Activated naive CD4-positive, alpha-beta T cell treated with anti-CD3 and anti-CD28 coated beads, Interleukin-2, amount 10 ng/mL, durations not matched to agents 7 days and 5 days (primary cell): ENCODE data around the gene RGCC.
A peak's percentile ranks its signal among the peaks of the same experiment; 100 is the strongest.

Experiments used
- CTCF ChIA-PET: fragments of 350-600 bp; sonication (Branson Sonifier 250); formaldehyde crosslinking; loops from one replicate; lab custom pipeline; 2021; ENCODE audit warnings: antibody characterized with exemption; lab: Charles Lee
- DNase-seq: peaks from one replicate; pipeline ENCODE4 v3.0.0-alpha.2; 2020
- H3K27ac Mint-ChIP-seq: one replicate; pipeline ENCODE4 v1.8.0; 2021; ENCODE audit warnings: mild to moderate bottlenecking, moderate library complexity, mixed read lengths
- H3K27me3 Mint-ChIP-seq: one replicate; pipeline ENCODE4 v1.8.0; 2021; ENCODE audit warnings: mild to moderate bottlenecking, mixed read lengths
- H3K36me3 Mint-ChIP-seq: one replicate; pipeline ENCODE4 v1.8.0; 2021; ENCODE audit warnings: mixed read lengths
- H3K4me1 Mint-ChIP-seq: one replicate; pipeline ENCODE4 v1.8.0; 2021; ENCODE audit warnings: mixed read lengths
- H3K4me3 Mint-ChIP-seq: one replicate; pipeline ENCODE4 v1.8.0; 2021; ENCODE audit warnings: mild to moderate bottlenecking, moderate library complexity, mixed read lengths
- H3K9me3 Mint-ChIP-seq: one replicate; pipeline ENCODE4 v1.8.0; 2021; ENCODE audit warnings: mixed read lengths

Gene RGCC

DNA sequence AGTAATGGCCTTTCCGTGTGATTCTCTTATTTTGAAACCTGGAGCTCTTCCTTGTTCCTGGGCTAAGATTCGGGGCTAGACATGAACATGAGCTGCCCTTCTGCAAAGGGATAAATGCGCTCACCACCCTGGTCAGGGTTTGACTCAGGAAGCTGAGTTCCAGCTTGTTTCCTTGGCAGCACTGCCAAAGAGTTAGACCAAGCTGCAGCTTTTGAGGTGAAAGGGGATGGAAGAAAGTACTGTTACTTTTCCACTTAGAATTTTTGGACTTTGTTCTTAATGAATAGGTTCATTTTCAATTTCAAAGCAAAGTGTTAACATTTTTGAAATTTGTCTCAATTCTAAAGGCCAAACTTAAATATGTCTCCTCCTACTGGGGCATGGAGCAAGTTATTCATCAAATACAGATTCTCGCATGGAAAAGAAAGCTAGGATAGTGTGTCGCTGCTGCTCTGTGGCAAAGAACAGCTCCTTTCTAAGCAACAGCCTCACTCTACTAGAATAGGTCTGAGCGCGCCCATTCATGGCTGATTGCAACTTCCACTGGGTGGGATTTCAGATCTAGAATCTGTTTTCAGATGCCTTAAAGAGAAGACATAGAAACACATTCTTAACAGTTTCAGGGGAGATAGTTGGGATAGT lies 2.2 kb downstream of the RGCC start:
- Mint-ChIP-seq H3K4me1 (peaks cover 65% of the 10 kb centered on the region), H3K27me3 (peaks cover 26% of the 10 kb centered on the region), H3K4me3 (peak overlapping the region; percentile 85), H3K9me3 (no peaks in the 10 kb centered on the region), H3K36me3 (peaks cover 41% of the 10 kb centered on the region), H3K27ac (peak overlapping the region; percentile 87)
- CTCF ChIA-PET: interaction anchor here (0.7 to 3.6 kb wide), 24 partner anchors 11 to 651 kb away, joined by 3 to 42 read pairs (median 5); no protein-coding TSS in a partner anchor
- no peak for DNase-seq

- H3K36me3 Mint-ChIP-seq: peaks cover 44% of the 10 kb centered on the region
- CTCF ChIA-PET: interaction anchor here (0.9 to 3.6 kb wide), 15 partner anchors 10 to 201 kb away, joined by 3 to 42 read pairs (median 5); no protein-coding TSS in a partner anchor
- H3K27ac Mint-ChIP-seq: peak overlapping the region; percentile 87
- H3K9me3 Mint-ChIP-seq: no peaks in the 10 kb centered on the region
- DNase-seq: no peak
- H3K4me1 Mint-ChIP-seq: peaks cover 70% of the 10 kb centered on the region
- peaks cover 21% of the 10 kb centered on the region for H3K27me3 Mint-ChIP-seq
- peak overlapping the region; percentile 85 for H3K4me3 Mint-ChIP-seq
Measured at GRCh38 chr13:41460074-41460465, 2.7 kb downstream of the RGCC start.

GRCh38 chr13:41460930-41461329 lies 3.6 kb downstream of the RGCC start:
- peaks cover 78% of the 10 kb centered on the region for H3K4me1 Mint-ChIP-seq
- H3K4me3 Mint-ChIP-seq: peak overlapping the region; percentile 85
- no peaks in the 10 kb centered on the region for H3K9me3 Mint-ChIP-seq
- peaks cover 45% of the 10 kb centered on the region for H3K36me3 Mint-ChIP-seq
- peak overlapping the region; percentile 87 for H3K27ac Mint-ChIP-seq
- CTCF ChIA-PET: interaction anchor here (1.2 to 3.5 kb wide), 4 partner anchors 9 to 191 kb away, joined by 5 to 42 read pairs (median 23); no protein-coding TSS in a partner anchor
- no peak for DNase-seq
- peaks cover 13% of the 10 kb centered on the region for H3K27me3 Mint-ChIP-seq

DNA sequence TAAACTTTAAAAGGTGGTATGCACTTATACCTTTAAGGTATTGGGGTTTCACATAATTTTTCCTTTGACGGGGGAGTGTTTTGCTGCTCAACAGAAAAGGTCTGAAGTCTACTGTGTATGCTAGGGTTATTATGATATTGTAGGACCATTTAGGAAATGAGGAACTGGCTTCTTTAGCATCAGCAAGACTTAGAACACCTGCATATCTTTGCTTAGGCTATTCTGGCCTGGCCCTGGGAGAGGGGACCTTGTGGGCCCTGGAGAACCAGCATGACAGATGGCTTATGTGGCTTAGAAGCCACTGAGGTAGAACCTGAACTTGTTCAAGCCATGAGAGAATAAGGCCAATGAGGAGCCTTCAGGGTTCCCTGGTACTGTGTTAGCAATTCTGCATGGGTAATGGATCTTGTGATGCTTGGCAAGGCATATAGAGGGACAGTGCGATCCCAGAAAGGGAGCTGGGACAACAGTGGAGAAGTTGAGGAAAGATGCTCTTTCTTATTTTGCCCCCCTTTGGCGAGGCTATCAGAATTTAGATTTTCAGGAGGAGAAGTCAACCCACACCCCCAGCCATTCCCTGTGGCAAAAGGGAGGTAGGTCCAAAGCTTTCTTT lies 4.3 kb downstream of the RGCC start:
- Mint-ChIP-seq H3K36me3 (peaks cover 52% of the 10 kb centered on the region), H3K4me1 (peaks cover 80% of the 10 kb centered on the region), H3K27me3 (peaks cover 6% of the 10 kb centered on the region), H3K4me3 (peak overlapping the region; percentile 11), H3K9me3 (no peaks in the 10 kb centered on the region), H3K27ac (peak overlapping the region; percentile 97)
- CTCF ChIA-PET: interaction anchor here (2.5 kb wide), 1 partner anchor 31 kb away, joined by 9 read pairs; no protein-coding TSS in a partner anchor
- DNase-seq: no peak

DNA sequence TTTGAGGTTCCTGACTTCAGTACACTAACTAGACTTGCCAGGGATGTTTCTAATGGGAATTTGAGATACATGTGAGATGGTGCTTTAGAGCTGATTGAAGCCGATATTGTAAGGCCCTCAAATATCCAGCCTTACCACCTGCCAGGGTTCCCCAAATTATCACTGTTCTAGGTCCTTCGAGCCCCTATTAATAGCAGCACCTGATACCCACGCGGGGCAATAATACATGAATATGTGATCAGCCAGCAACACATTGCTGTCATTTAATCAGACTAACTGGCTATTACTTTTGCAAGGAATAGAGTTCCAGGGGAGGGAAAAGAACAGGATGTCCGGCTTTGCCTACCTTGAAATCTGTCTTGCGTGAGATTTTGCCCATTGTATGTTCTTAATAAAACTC lies 5.1 kb downstream of the RGCC start:
- Mint-ChIP-seq H3K9me3 (no peaks in the 10 kb centered on the region), H3K36me3 (peaks cover 60% of the 10 kb centered on the region), H3K27ac (peak overlapping the region; percentile 97), H3K4me1 (peaks cover 83% of the 10 kb centered on the region), H3K4me3 (peak overlapping the region; percentile 78), H3K27me3 (no peaks in the 10 kb centered on the region)
- no peak for DNase-seq
- CTCF ChIA-PET: interaction anchor here (2.5 kb wide), 1 partner anchor 30 kb away, joined by 9 read pairs; no protein-coding TSS in a partner anchor

GRCh38 chr13:41463838-41464602 lies 6.7 kb downstream of the RGCC start:
- Mint-ChIP-seq H3K4me3 (peak overlapping the region; percentile 78), H3K27ac (peak overlapping the region; percentile 97), H3K4me1 (peaks cover 88% of the 10 kb centered on the region), H3K9me3 (no peaks in the 10 kb centered on the region), H3K27me3 (no peaks in the 10 kb centered on the region), H3K36me3 (peaks cover 70% of the 10 kb centered on the region)
- peak; percentile 70 for DNase-seq
- CTCF ChIA-PET: interaction anchor here (1.2 to 2.5 kb wide), 2 partner anchors 28 to 188 kb away, joined by 5 to 9 read pairs; no protein-coding TSS in a partner anchor

DNA sequence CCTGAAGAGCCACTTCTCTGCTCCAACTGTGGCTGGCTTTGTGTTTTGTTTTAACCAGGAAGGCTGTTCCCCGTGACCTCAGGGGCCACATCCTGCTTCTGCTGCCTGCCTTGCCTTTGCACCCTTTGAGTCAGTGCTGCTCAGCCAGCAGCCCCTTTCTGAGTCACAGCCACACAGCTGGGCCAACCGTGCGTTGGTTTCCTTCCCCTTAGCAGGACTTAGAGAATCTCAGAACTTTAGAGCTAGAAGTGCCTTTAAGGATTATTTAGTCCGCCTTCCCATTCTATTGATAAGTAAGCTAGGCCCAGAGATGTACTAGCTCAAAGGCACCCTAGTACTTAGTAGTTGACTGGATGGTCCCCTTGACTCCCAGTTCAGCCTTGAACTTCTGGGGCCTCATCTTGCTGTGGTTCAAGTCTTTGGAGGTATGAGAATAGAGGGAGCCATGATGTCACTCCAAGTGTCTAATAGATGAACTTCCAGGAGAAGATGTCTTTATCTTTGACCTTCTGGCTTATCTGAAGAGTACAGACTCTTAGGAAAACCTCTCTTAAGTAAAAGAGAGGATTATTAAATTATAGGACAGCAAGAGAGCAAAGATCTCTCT lies 8.0 kb downstream of the RGCC start:
- H3K4me3 Mint-ChIP-seq: peak overlapping the region; percentile 78
- DNase-seq: peak; percentile 95
- H3K27me3 Mint-ChIP-seq: no peaks in the 10 kb centered on the region
- H3K36me3 Mint-ChIP-seq: peaks cover 69% of the 10 kb centered on the region
- peaks cover 87% of the 10 kb centered on the region for H3K4me1 Mint-ChIP-seq
- CTCF ChIA-PET: no interaction called here
- H3K9me3 Mint-ChIP-seq: no peaks in the 10 kb centered on the region
- H3K27ac Mint-ChIP-seq: peak overlapping the region; percentile 97

DNA sequence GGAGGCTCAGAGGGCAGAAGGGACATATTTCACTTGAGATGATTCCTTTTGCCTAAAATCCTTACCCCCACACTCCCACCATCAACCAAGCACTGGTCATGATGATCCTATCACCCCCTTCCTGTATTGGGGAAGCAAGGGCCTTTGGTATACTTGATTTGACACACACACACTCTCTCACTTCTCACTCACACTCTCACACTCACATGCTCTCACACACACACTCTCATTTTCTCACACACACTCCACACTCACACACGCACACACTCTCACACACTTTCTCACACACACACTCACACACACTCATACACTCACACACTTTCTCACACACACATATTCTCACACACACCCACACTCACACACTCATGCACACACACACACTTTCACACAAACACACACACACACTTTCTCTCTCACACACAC lies 8.6 kb downstream of the RGCC start:
- Mint-ChIP-seq H3K4me1 (peaks cover 84% of the 10 kb centered on the region), H3K27me3 (no peaks in the 10 kb centered on the region), H3K36me3 (peaks cover 69% of the 10 kb centered on the region), H3K9me3 (no peaks in the 10 kb centered on the region), H3K27ac (peak overlapping the region; percentile 97), H3K4me3 (peak overlapping the region; percentile 13)
- no peak for DNase-seq
- CTCF ChIA-PET: interaction anchor here (0.6 kb wide), 1 partner anchor 409 kb away, joined by 3 read pairs; no protein-coding TSS in a partner anchor

DNA sequence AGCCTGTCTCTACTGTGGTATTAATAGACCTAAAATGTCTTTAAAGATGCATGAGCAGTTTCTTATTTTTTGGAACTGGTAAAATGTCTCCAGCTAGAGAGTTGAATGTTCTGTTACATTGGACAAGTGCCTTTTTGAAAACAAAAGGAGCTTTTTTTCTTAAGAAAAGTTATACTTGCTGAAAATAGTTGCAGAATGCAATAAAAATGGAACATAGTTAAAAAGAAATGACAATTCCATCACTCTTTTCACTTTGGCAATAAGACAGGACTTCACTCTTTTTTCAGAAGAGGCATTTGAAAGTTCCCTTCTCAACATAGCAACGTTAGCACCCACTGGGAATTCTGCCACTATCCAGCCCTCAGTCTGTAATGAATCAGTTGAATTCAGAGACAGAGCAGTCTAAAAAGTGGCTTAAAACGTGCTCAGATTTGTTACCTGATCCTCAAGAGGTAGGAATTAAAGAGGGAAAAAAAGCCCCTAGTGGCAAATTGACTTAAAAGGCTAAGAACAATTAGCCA lies 10.1 kb downstream of the RGCC start:
- Mint-ChIP-seq H3K4me3 (no peak overlapping the region), H3K36me3 (peaks cover 66% of the 10 kb centered on the region), H3K27me3 (no peaks in the 10 kb centered on the region), H3K9me3 (no peaks in the 10 kb centered on the region), H3K4me1 (peaks cover 80% of the 10 kb centered on the region), H3K27ac (peak overlapping the region; percentile 97)
- CTCF ChIA-PET: no interaction called here
- no peak for DNase-seq

GRCh38 chr13:41468631-41469030 lies 11.3 kb downstream of the RGCC start:
- CTCF ChIA-PET: interaction anchor here (0.9 to 3.2 kb wide), 3 partner anchors 10 to 30 kb away, joined by 3 to 18 read pairs (median 3); partner anchors contain the start of gene RGCC
- H3K27me3 Mint-ChIP-seq: no peaks in the 10 kb centered on the region
- H3K9me3 Mint-ChIP-seq: no peaks in the 10 kb centered on the region
- no peak overlapping the region for H3K4me3 Mint-ChIP-seq
- peaks cover 69% of the 10 kb centered on the region for H3K36me3 Mint-ChIP-seq
- H3K27ac Mint-ChIP-seq: no peak overlapping the region
- H3K4me1 Mint-ChIP-seq: peaks cover 73% of the 10 kb centered on the region
- DNase-seq: no peak

DNA sequence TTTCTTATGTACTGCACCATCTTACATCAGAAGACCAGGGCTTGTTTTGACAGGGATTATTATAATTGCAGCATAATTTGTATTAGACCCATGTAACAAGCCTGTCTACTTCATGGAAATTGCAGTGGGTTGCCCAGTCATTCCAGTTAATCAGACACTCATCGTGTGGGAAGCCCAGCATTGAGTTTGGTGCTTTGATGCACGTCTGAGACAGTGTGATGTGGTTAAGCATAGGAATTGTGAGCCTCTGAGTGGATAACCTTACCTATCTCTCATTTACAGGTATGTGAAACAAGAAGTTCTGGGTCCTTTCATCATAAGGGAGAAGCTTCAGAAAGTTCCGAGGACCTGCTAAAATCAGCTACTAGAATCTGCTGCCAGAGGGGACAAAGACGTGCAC lies 12.8 kb downstream of the RGCC start:
- peaks cover 5% of the 10 kb centered on the region for H3K9me3 Mint-ChIP-seq
- H3K4me3 Mint-ChIP-seq: no peak overlapping the region
- no peaks in the 10 kb centered on the region for H3K27me3 Mint-ChIP-seq
- DNase-seq: no peak
- peaks cover 66% of the 10 kb centered on the region for H3K36me3 Mint-ChIP-seq
- CTCF ChIA-PET: interaction anchor here (1.0 to 3.2 kb wide), 3 partner anchors 11 to 28 kb away, joined by 3 to 18 read pairs (median 3); partner anchors contain the start of gene RGCC
- peaks cover 58% of the 10 kb centered on the region for H3K4me1 Mint-ChIP-seq
- H3K27ac Mint-ChIP-seq: peak overlapping the region; percentile 7

- CTCF ChIA-PET: interaction anchor here (3.2 kb wide), 1 partner anchor 13 kb away, joined by 18 read pairs; the partner anchor contains the start of gene RGCC
- DNase-seq: no peak
- peaks cover 42% of the 10 kb centered on the region for H3K4me1 Mint-ChIP-seq
- no peaks in the 10 kb centered on the region for H3K27me3 Mint-ChIP-seq
- H3K27ac Mint-ChIP-seq: no peak overlapping the region
- peaks cover 56% of the 10 kb centered on the region for H3K36me3 Mint-ChIP-seq
- H3K4me3 Mint-ChIP-seq: no peak overlapping the region
- peaks cover 7% of the 10 kb centered on the region for H3K9me3 Mint-ChIP-seq
Measured at GRCh38 chr13:41471785-41472184, 14.4 kb downstream of the RGCC start.

GRCh38 chr13:41487222-41487621 lies 29.9 kb downstream of the RGCC start:
- Mint-ChIP-seq H3K27me3 (peaks cover 7% of the 10 kb centered on the region), H3K27ac (no peak overlapping the region), H3K4me1 (peaks cover 33% of the 10 kb centered on the region), H3K9me3 (peaks cover 25% of the 10 kb centered on the region), H3K36me3 (peaks cover 12% of the 10 kb centered on the region), H3K4me3 (no peak overlapping the region)
- no peak for DNase-seq
- CTCF ChIA-PET: interaction anchor here (0.6 to 3.3 kb wide), 4 partner anchors 21 to 1585 kb away, joined by 3 to 16 read pairs (median 4); no protein-coding TSS in a partner anchor
